GM20000 (cell line): ENCODE results near the gene KRTAP12-2.
"Not testable (repeated sequence)": the region's sequence is repeated elsewhere in the genome, so short reads cannot be mapped to it uniquely, and the experiment has no call there.

Source experiments
- DNase-seq: peaks from one replicate; pipeline ENCODE4 v3.0.0; 2012; ENCODE audit warnings: low spot score
- CTCF ChIP-seq: IDR thresholded peaks from 2 replicates; pipeline ENCODE4 v1.5.1; 2012; ENCODE audit warnings: mild to moderate bottlenecking, control low read depth; ENCODE audit errors: extremely low read depth, missing control alignments

KRTAP12-2 gene

GRCh38 chr21:44686000-44686781, 19.5 kb upstream of the KRTAP12-2 start:
- no peak for TF ChIP-seq CTCF
- no peak for DNase-seq

DNA sequence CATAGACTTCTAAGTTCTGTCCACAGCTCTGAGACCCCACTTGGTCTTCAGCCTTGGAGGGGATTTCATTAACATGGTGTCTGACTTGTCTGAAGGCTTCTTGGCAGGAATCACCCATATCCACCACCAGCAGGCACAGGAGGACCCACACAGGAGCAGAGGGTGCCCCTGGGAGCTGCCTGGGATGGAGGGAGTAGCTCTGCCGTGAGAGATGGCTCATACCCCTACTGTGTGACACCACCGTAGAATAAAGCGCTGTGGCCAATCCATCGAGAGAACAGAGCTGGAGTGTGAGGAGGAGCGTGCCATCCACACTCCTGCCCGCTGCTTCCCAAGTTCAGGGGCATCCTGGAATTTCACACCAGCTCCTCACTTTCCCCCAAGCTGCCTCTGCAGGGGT, 18.3 kb upstream of the KRTAP12-2 start:
- DNase-seq: not testable (repeated sequence)

- DNase-seq: no peak
These were observed 17.8 kb upstream of the KRTAP12-2 start for GRCh38 chr21:44684483-44684882.

GRCh38 chr21:44684077-44684476, 17.4 kb upstream of the KRTAP12-2 start:
- TF ChIP-seq CTCF: no peak
- no peak for DNase-seq

More at GRCh38 chr21:44684483-44684882, 17.8 kb upstream of the KRTAP12-2 start:
- no peak for TF ChIP-seq CTCF

- no peak for TF ChIP-seq CTCF
These were observed 15.9 kb upstream of the KRTAP12-2 start for GRCh38 chr21:44682580-44683151.

DNA sequence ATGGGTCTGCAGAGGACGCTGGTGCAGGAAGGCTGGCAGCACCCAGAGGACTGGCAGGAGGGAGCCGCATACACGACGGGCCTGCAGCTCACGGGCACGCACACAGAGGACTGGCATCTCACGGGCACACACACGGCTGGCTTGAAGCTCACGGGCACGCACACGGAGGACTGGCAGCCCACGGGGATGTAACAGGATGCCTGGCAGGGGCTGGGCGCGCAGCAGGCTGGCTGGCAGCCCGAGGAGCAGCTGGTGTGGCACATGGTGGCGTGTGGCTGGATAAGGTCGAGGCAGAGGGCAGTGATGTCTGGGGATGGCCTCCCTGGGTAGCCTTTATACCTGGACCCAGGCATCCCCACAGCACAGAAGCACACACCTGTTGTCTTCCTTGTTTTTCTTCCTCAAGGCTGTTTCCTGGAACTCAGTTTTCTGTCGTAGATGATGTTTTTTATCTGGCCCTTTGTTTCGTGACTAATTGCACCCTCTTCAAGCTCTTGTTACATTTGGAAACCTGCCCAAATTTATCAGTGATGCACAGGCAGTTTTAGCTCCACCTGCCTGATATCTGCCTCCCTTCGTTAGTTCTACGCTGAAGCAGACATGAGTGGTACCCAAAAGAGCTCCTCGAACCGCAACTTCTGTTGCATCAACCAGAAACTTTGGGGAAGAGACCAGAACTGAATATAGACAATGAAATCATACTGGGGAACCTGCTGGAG, 15.3 kb upstream of the KRTAP12-2 start, which contains the start of gene KRTAP12-1:
KRTAP12-1 (minus strand) TSS at position 303 of the 719 bp plus-strand sequence; CDS start at position 263, 40 bp downstream.
- DNase-seq: no peak
- no peak for TF ChIP-seq CTCF

More at GRCh38 chr21:44682580-44683151, 15.9 kb upstream of the KRTAP12-2 start:
- DNase-seq: no peak

GRCh38 chr21:44681152-44681551, 14.4 kb upstream of the KRTAP12-2 start:
- DNase-seq: no peak
- no peak for TF ChIP-seq CTCF
